ENCODE measurements around the gene PPBP.

DNA sequence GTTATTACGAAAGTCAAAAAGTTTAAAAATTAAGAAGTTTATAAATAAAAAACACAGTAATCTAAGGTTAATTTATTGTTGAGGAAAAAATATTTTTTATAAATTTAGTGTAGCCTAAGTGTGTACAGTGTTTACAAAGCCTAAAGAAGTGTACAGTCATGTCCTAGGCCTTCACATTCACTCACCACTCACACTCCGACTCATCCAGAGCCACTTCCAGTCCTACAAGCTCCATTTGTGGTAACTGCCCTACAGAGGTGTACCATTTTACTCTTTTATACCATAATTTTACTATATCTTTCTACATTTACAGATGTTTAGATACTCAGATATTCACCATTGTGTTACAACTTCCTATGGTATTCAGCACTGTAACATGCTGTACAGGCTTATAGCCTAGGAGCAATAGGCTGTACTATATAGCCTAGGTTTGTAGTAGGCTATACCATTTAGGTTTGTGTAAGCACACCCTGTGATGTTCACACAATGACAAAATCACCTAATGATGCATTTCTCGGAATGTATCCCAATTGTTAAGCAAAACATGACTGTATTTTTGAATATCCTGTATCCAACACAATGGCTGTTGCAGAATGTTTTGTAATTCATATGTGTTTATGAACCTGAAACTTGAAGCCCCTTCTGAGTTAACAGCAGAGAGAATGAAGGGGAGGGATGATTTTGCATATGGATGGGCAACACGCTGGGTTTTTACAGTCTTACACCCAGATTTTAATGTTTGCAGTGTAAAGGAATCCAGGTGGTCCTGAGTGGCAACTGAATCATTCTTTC lies 3.1 kb downstream of the PPBP start:
- TF ChIP-seq, protein P1, sequence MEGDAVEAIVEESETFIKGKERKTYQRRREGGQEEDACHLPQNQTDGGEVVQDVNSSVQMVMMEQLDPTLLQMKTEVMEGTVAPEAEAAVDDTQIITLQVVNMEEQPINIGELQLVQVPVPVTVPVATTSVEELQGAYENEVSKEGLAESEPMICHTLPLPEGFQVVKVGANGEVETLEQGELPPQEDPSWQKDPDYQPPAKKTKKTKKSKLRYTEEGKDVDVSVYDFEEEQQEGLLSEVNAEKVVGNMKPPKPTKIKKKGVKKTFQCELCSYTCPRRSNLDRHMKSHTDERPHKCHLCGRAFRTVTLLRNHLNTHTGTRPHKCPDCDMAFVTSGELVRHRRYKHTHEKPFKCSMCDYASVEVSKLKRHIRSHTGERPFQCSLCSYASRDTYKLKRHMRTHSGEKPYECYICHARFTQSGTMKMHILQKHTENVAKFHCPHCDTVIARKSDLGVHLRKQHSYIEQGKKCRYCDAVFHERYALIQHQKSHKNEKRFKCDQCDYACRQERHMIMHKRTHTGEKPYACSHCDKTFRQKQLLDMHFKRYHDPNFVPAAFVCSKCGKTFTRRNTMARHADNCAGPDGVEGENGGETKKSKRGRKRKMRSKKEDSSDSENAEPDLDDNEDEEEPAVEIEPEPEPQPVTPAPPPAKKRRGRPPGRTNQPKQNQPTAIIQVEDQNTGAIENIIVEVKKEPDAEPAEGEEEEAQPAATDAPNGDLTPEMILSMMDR (IDR thresholded peaks at IDR 0.05) = no peak
- no peak for TF ChIP-seq POLR2A (IDR thresholded peaks at IDR 0.05)
